Measurements from ENCODE around the gene DCHS1. TPM values are rescaled to one million over a fixed set of nuclear protein-coding genes. Genes with fewer than 3 reads are reported as not detected.

The DCHS1 gene
- total and polyA plus RNA-seq, 4 donors: 0.68 to 8.9 (median 5.8) TPM

- 90% methylated on average over 16 of the region's 16 CpGs for WGBS
- no peak for DNase-seq (ENCODE audit: low spot score)
- TF ChIP-seq TAF1 (conservative IDR thresholded peaks at IDR 0.05) (no peak), MAX (IDR thresholded peaks at IDR 0.05) (no peak), CTCF (IDR thresholded peaks at IDR 0.05; ENCODE audit: low read depth, low read length, missing input control) (no peak), SP1 (IDR thresholded peaks at IDR 0.05) (no peak), FOXA1 (IDR thresholded peaks at IDR 0.05) (no peak), GABPA (IDR thresholded peaks at IDR 0.05 in 1 of 2, conservative IDR thresholded peaks at IDR 0.05 in 1 of 2) (no peak), HNF4G (IDR thresholded peaks at IDR 0.05) (no peak), ATF3 (IDR thresholded peaks at IDR 0.05) (no peak), HNF4A (conservative IDR thresholded peaks at IDR 0.05) (no peak), NR2F2 (IDR thresholded peaks at IDR 0.05) (no peak), RXRA (IDR thresholded peaks at IDR 0.05) (no peak), EGR1 (IDR thresholded peaks at IDR 0.05; ENCODE audit: low read depth in 2 of 2) (no peak), FOXA2 (IDR thresholded peaks at IDR 0.05) (no peak), YY1 (IDR thresholded peaks at IDR 0.05) (no peak), RAD21 (IDR thresholded peaks at IDR 0.05) (no peak), REST (IDR thresholded peaks at IDR 0.05) (no peak), ZBTB33 (IDR thresholded peaks at IDR 0.05) (no peak), JUND (IDR thresholded peaks at IDR 0.05) (no peak)
- Histone ChIP-seq H3K27ac (ENCODE audit: low read depth in 1 of 2, low read length in 2 of 2) (peak overlapping the region in 1 of 2 donors; percentile 6), H3K4me3 (ENCODE audit: low read depth in 1 of 3, low read length in 3 of 3) (no peak overlapping the region), H3K9me3 (ENCODE audit: control insufficient read depth in 4 of 4, low read length in 3 of 4) (no peaks in the 10 kb centered on the region), H3K27me3 (ENCODE audit: control insufficient read depth in 4 of 4, insufficient read depth in 4 of 4, low read length in 3 of 4) (no peaks in the 10 kb centered on the region), H3K9ac (ENCODE audit: low read depth in 1 of 2, low read length in 2 of 2) (no peak overlapping the region), H3K36me3 (ENCODE audit: control insufficient read depth in 4 of 4, insufficient read depth in 3 of 4, low read depth in 1 of 4, low read length in 3 of 4) (no peaks in the 10 kb centered on the region), H3K4me1 (ENCODE audit: control insufficient read depth in 4 of 4, insufficient read depth in 4 of 4, low read length in 3 of 4) (peaks cover 5 to 42% (median 30%) of the 10 kb centered on the region in 4 donors)
Observed at GRCh38 chr11:6633422-6634408, 21.9 kb downstream of the DCHS1 start.
